Retinal pigment epithelial cell (primary cell): ENCODE results near the gene ZBTB16.

Experiments
- DNase-seq: peaks from one replicate; pipeline ENCODE4 v3.0.0-alpha.2; 2010; ENCODE audit warnings: low read depth
- H3K4me3 ChIP-seq: 2 replicates; pipeline ENCODE4 v1.5.1; 2011; ENCODE audit warnings: mild to moderate bottlenecking, low read length, control low read depth, moderate library complexity
- CTCF ChIP-seq: conservative IDR thresholded peaks from 2 replicates; pipeline ENCODE4 v1.5.1; 2011; ENCODE audit warnings: low read depth, low read length, control low read depth, inconsistent platforms

ZBTB16 gene

GRCh38 chr11:114164546-114164945 lies 105.0 kb downstream of the ZBTB16 start:
- TF ChIP-seq CTCF, result no peak
- no peak overlapping the region for H3K4me3 ChIP-seq
- no peak for DNase-seq

GRCh38 chr11:114165326-114166230 lies 106.1 kb downstream of the ZBTB16 start:
- no peak for TF ChIP-seq CTCF
- H3K4me3 ChIP-seq, result no peak overlapping the region
- no peak for DNase-seq

- no peak for TF ChIP-seq CTCF
- no peak for DNase-seq
- no peak overlapping the region for H3K4me3 ChIP-seq
Measured at GRCh38 chr11:114166362-114166761, 106.9 kb downstream of the ZBTB16 start.

- no peak overlapping the region for H3K4me3 ChIP-seq
- no peak for TF ChIP-seq CTCF
- peak; percentile 56 for DNase-seq
Measured at GRCh38 chr11:114166897-114167323, 107.4 kb downstream of the ZBTB16 start.

GRCh38 chr11:114167355-114167754 lies 107.8 kb downstream of the ZBTB16 start:
- no peak for DNase-seq
- TF ChIP-seq CTCF, result no peak
- no peak overlapping the region for H3K4me3 ChIP-seq

GRCh38 chr11:114167771-114168448 lies 108.4 kb downstream of the ZBTB16 start:
- no peak for TF ChIP-seq CTCF
- H3K4me3 ChIP-seq, result no peak overlapping the region
- no peak for DNase-seq

GRCh38 chr11:114168691-114169090 lies 109.2 kb downstream of the ZBTB16 start:
- no peak for TF ChIP-seq CTCF
- H3K4me3 ChIP-seq, result no peak overlapping the region
- DNase-seq, result no peak
